ENCODE results near the gene KDM1A.
"Not testable (repeated sequence)": the region's sequence is repeated elsewhere in the genome, so short reads cannot be mapped to it uniquely, and the experiment has no call there.

The KDM1A gene

DNA sequence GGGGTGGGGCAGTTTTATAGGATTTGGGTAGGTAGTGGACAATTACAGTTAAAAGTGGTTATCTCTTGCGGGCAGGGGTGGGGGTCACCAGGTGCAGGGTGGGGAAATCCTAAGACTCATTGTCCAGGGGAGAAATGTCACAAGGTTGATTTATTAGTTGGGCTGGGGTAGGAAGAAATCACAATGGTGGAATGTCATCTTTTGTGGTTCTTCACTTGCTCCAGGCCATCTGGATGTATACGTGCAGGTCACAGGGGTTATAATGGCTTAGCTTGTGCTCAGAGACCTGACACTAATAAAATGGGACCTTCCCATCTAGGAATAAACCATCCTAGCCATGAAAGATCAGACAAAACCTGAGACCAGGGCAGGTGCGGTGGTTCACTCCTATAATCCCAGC is 15.2 kb upstream of the KDM1A start:
- no peak for TF ChIP-seq CTCF (IDR thresholded peaks at IDR 0.05; ENCODE audit: insufficient read depth, low read depth, low read length, missing control alignments)
- no peak for DNase-seq (ENCODE audit: low read depth)
- no peak overlapping the region for H3K4me3 ChIP-seq (ENCODE audit: low read length)

- H3K4me3 ChIP-seq (ENCODE audit: low read length); DNase-seq (ENCODE audit: low read depth): not testable (repeated sequence)
These were observed 14.5 kb upstream of the KDM1A start for GRCh38 chr1:23004769-23005168.

GRCh38 chr1:23007106-23007505 is 12.2 kb upstream of the KDM1A start:
- TF ChIP-seq CTCF (IDR thresholded peaks at IDR 0.05; ENCODE audit: insufficient read depth, low read depth, low read length, missing control alignments) = no peak
- no peak overlapping the region for H3K4me3 ChIP-seq (ENCODE audit: low read length)
- DNase-seq (ENCODE audit: low read depth) = no peak

- no peak for TF ChIP-seq CTCF (IDR thresholded peaks at IDR 0.05; ENCODE audit: insufficient read depth, low read depth, low read length, missing control alignments)
- no peak overlapping the region for H3K4me3 ChIP-seq (ENCODE audit: low read length)
- DNase-seq (ENCODE audit: low read depth) = no peak
These were observed 10.4 kb upstream of the KDM1A start for GRCh38 chr1:23008901-23009300.

GRCh38 chr1:23010025-23010424 is 9.2 kb upstream of the KDM1A start:
- H3K4me3 ChIP-seq (ENCODE audit: low read length) = not testable (repeated sequence)
- DNase-seq (ENCODE audit: low read depth) = peak; percentile 10

- TF ChIP-seq CTCF (IDR thresholded peaks at IDR 0.05; ENCODE audit: insufficient read depth, low read depth, low read length, missing control alignments) = no peak
- no peak overlapping the region for H3K4me3 ChIP-seq (ENCODE audit: low read length)
- DNase-seq (ENCODE audit: low read depth) = peak; percentile 89
These were observed 5.6 kb upstream of the KDM1A start for GRCh38 chr1:23013657-23014056.

- H3K4me3 ChIP-seq (ENCODE audit: low read length) = peak overlapping the region; percentile 81
- peak; percentile 43 for DNase-seq (ENCODE audit: low read depth)
- TF ChIP-seq CTCF (IDR thresholded peaks at IDR 0.05; ENCODE audit: insufficient read depth, low read depth, low read length, missing control alignments) = no peak
These were observed 591 bp upstream of the KDM1A start for GRCh38 chr1:23018661-23019093.

DNA sequence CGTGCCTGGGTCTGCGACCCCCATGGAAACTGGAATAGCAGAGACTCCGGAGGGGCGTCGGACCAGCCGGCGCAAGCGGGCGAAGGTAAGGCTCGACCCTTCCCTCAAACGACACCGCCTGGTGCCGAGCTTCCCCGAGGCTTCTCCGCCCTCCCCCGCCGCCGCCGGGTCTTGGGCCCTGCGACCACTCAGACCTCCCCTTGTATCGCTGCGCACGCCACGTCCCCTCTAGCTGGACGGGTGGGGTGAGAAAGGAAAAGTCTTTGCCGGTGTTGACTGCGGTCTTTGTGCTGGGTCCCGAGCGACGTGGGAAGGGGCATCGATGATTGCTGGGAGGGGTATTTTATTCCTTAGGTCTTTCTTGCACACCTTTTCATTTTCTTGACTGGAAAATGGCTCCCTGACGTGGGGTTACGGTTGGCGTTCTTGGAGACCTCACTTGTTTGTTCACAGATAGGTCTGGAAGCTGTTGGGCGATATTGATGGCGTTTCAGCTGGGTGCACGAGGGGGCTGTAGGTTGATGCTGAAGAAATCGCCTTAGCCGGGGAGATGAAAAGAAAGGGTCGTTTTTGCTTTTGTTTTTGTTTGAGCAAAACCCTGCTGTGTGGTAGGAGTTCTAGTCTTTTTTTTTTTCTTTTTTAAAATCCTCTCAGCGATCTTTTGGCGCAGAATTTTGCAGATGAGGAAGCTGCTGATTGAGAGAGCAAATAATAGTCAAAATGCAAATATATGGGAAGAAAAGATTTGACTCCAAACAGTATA is 776 bp downstream of the KDM1A start:
- peak overlapping the region; percentile 81 for H3K4me3 ChIP-seq (ENCODE audit: low read length)
- no peak for TF ChIP-seq CTCF (IDR thresholded peaks at IDR 0.05; ENCODE audit: insufficient read depth, low read depth, low read length, missing control alignments)
- peak; percentile 47 for DNase-seq (ENCODE audit: low read depth)
